H9 (cell line): ENCODE data around the gene DPP6. TPM values are rescaled to one million over a fixed set of nuclear protein-coding genes. Genes with fewer than 3 reads are reported as not detected.

Experiments used
- DNase-seq: peaks from one replicate; pipeline ENCODE4 v3.0.0-alpha.2; 2017
- H2AFZ ChIP-seq: one replicate; pipeline ENCODE4 v1.6.1; 2013; ENCODE audit warnings: mild to moderate bottlenecking, low read length, control low read depth, moderate library complexity
- H2AK5ac ChIP-seq: 2 replicates; pipeline ENCODE4 v1.6.1; 2013; ENCODE audit warnings: low read length, control low read depth, mixed read lengths; ENCODE audit not compliant: insufficient read length
- H2BK120ac ChIP-seq: one replicate; pipeline ENCODE4 v1.6.1; 2013; ENCODE audit warnings: low read depth, mild to moderate bottlenecking, low read length, control low read depth, inconsistent platforms; ENCODE audit not compliant: poor library complexity, severe bottlenecking
- H2BK12ac ChIP-seq: 2 replicates; pipeline ENCODE4 v1.6.1; 2013; ENCODE audit warnings: low read length, control low read depth, mixed read lengths, low read depth; ENCODE audit not compliant: insufficient read length
- H2BK15ac ChIP-seq: 2 replicates; pipeline ENCODE4 v1.6.1; 2013; ENCODE audit warnings: low read depth, low read length, control low read depth
- H2BK20ac ChIP-seq: one replicate; pipeline ENCODE4 v1.6.1; 2013; ENCODE audit warnings: low read depth, mild to moderate bottlenecking, low read length, control low read depth, inconsistent platforms; ENCODE audit not compliant: poor library complexity, severe bottlenecking
- H2BK5ac ChIP-seq: 2 replicates; pipeline ENCODE4 v1.6.1; 2013; ENCODE audit warnings: low read length, control low read depth, mixed read lengths; ENCODE audit not compliant: insufficient read length
- H3K14ac ChIP-seq: 2 replicates; pipeline ENCODE4 v1.6.1; 2013; ENCODE audit warnings: low read length, control low read depth; ENCODE audit not compliant: insufficient read depth
- H3K18ac ChIP-seq: 2 replicates; pipeline ENCODE4 v1.6.1; 2013; ENCODE audit warnings: low read depth, mild to moderate bottlenecking, mixed read lengths, low read length, control low read depth; ENCODE audit not compliant: insufficient read length
- H3K23ac ChIP-seq: 2 replicates; pipeline ENCODE4 v1.6.1; 2013; ENCODE audit warnings: low read length, control low read depth, mixed read lengths, low read depth; ENCODE audit not compliant: insufficient read length
- H3K23me2 ChIP-seq: 2 replicates; pipeline ENCODE4 v1.6.1; 2013; ENCODE audit warnings: low read depth, mild to moderate bottlenecking, mixed read lengths, low read length, control low read depth; ENCODE audit not compliant: insufficient read length, poor library complexity, severe bottlenecking
- H3K27ac ChIP-seq: 2 replicates; pipeline ENCODE4 v1.5.1; 2013; ENCODE audit warnings: low read length, control low read depth, mixed read lengths, low read depth; ENCODE audit not compliant: insufficient read length
- H3K27me3 ChIP-seq: 2 replicates; pipeline ENCODE4 v1.6.1; 2013; ENCODE audit warnings: low read length, control low read depth, inconsistent platforms; ENCODE audit not compliant: insufficient read depth
- H3K4ac ChIP-seq: 2 replicates; pipeline ENCODE4 v1.6.1; 2013; ENCODE audit warnings: low read depth, mild to moderate bottlenecking, control low read depth, inconsistent platforms, low read length, moderate library complexity
- H3K4me1 ChIP-seq: 2 replicates; pipeline ENCODE4 v1.6.1; 2013; ENCODE audit warnings: low read length, control low read depth, inconsistent platforms; ENCODE audit not compliant: insufficient read depth
- H3K4me2 ChIP-seq: 2 replicates; pipeline ENCODE4 v1.6.1; 2013; ENCODE audit warnings: low read length, control low read depth, mixed read lengths; ENCODE audit not compliant: insufficient read length, insufficient read depth
- H3K56ac ChIP-seq: 2 replicates; pipeline ENCODE4 v1.6.1; 2013; ENCODE audit warnings: low read depth, mild to moderate bottlenecking, mixed read lengths, low read length, control low read depth; ENCODE audit not compliant: insufficient read length
- H3K79me1 ChIP-seq: 2 replicates; pipeline ENCODE4 v1.6.1; 2013; ENCODE audit warnings: low read depth, mild to moderate bottlenecking, moderate library complexity, low read length, control low read depth, inconsistent platforms; ENCODE audit not compliant: insufficient read depth, poor library complexity, severe bottlenecking
- H3K79me2 ChIP-seq: 2 replicates; pipeline ENCODE4 v1.6.1; 2013; ENCODE audit warnings: low read length, control low read depth, inconsistent platforms; ENCODE audit not compliant: insufficient read depth
- H3K9ac ChIP-seq: 2 replicates; pipeline ENCODE4 v1.6.1; 2013; ENCODE audit warnings: low read length, control low read depth, mixed read lengths; ENCODE audit not compliant: insufficient read length; ENCODE audit errors: extremely low read depth
- H3K9me3 ChIP-seq: one replicate; pipeline ENCODE4 v1.6.1; 2013; ENCODE audit warnings: low read depth, low read length, inconsistent platforms; ENCODE audit not compliant: control insufficient read depth
- H3T11ph ChIP-seq: one replicate; pipeline ENCODE4 v1.6.1; 2013; ENCODE audit warnings: mild to moderate bottlenecking, low read length, control low read depth, inconsistent platforms
- H4K20me1 ChIP-seq: one replicate; pipeline ENCODE4 v1.6.1; 2013; ENCODE audit not compliant: control insufficient read depth, insufficient read length, insufficient read depth
- H4K5ac ChIP-seq: 2 replicates; pipeline ENCODE4 v1.6.1; 2013; ENCODE audit warnings: low read depth, mild to moderate bottlenecking, mixed read lengths, low read length, control low read depth; ENCODE audit not compliant: insufficient read length
- H4K8ac ChIP-seq: replicated peaks from 2 replicates; pipeline ENCODE4 v1.6.1; 2013; ENCODE audit warnings: low read length, control low read depth, mixed read lengths, low read depth; ENCODE audit not compliant: insufficient read length
- H4K91ac ChIP-seq: 2 replicates; pipeline ENCODE4 v1.6.1; 2013; ENCODE audit warnings: low read depth, mild to moderate bottlenecking, moderate library complexity, mixed read lengths, low read length, control low read depth; ENCODE audit not compliant: insufficient read length
- H3K27ac Mint-ChIP-seq, 3 experiments: 2 replicates in 2 of 3; 3 replicates in 1 of 3; pipeline ENCODE4 v1.8.0; 2020 to 2021; ENCODE audit warnings: mixed read lengths in 3 of 3, mild to moderate bottlenecking in 1 of 3, moderate library complexity in 1 of 3
- H3K27me3 Mint-ChIP-seq: 2 replicates; pipeline ENCODE4 v1.8.0; 2021; ENCODE audit warnings: low read depth, mild to moderate bottlenecking, moderate library complexity, mixed read lengths
- H3K36me3 Mint-ChIP-seq, 3 experiments: 2 replicates in 2 of 3; 3 replicates in 1 of 3; pipeline ENCODE4 v1.8.0; 2020 to 2021; ENCODE audit warnings: low read depth in 3 of 3, mixed read lengths in 3 of 3; ENCODE audit not compliant: insufficient read depth in 1 of 3
- H3K4me1 Mint-ChIP-seq, 2 experiments: 2 replicates each; pipeline ENCODE4 v1.8.0; 2020; ENCODE audit warnings: mixed read lengths in 2 of 2
- H3K4me3 Mint-ChIP-seq, 2 experiments: 2 replicates in 1 of 2; 3 replicates in 1 of 2; pipeline ENCODE4 v1.8.0; 2020 to 2021; ENCODE audit warnings: mild to moderate bottlenecking in 2 of 2, mixed read lengths in 2 of 2, moderate library complexity in 1 of 2
- H3K9me3 Mint-ChIP-seq, 2 experiments: 2 replicates in 1 of 2; 3 replicates in 1 of 2; pipeline ENCODE4 v1.8.0; 2020; ENCODE audit warnings: mild to moderate bottlenecking in 2 of 2, mixed read lengths in 2 of 2, moderate library complexity in 1 of 2
- CTCF ChIP-seq: fragments of 200-600 bp; sonication (generic); conservative IDR thresholded peaks from 3 replicates; pipeline ENCODE4 v1.8.0; 2021; ENCODE audit warnings: antibody characterized with exemption, mild to moderate bottlenecking
- WGBS: extraction: QIAGEN DNeasy Blood & Tissue Kit; methylation state at CpG from one replicate; pipeline ENCODE4 v1.1.7; 2013; ENCODE audit warnings: missing lambda C conversion rate, low lambda C conversion rate, mixed read lengths; ENCODE audit not compliant: insufficient read length; ENCODE audit errors: extremely low coverage; 5-methylcytosine and 5-hydroxymethylcytosine counted together
- total RNA-seq: library from RNA; stranded (reverse); gene quantifications from 2 replicates; pipeline ENCODE4 v1.2.1, GENCODE V29; 2021

The DPP6 gene
- total RNA-seq, 1 experiment from 2014 or later: 4.5 TPM

GRCh38 chr7:154343778-154344412 is 291.7 kb downstream of the DPP6 start:
- no peaks in the 10 kb centered on the region for H3K27me3 ChIP-seq
- Mint-ChIP-seq H3K9me3 (no peaks in the 10 kb centered on the region), H3K4me1 (peaks cover 6% of the 10 kb centered on the region in 2 experiments), H3K36me3 (no peaks in the 10 kb centered on the region), H3K4me3 (no peak overlapping the region), H3K27ac (no peak overlapping the region), H3K27me3 (no peaks in the 10 kb centered on the region)
- no peak overlapping the region for H3K27ac ChIP-seq
- H4K8ac ChIP-seq: no peak overlapping the region
- no peak overlapping the region for H3T11ph ChIP-seq
- H3K18ac ChIP-seq: no peak overlapping the region
- no peak overlapping the region for H2BK120ac ChIP-seq
- H3K9ac ChIP-seq: no peak overlapping the region
- no peak for TF ChIP-seq CTCF
- no peak overlapping the region for H2AFZ ChIP-seq
- no peak overlapping the region for H2BK12ac ChIP-seq
- no peaks in the 10 kb centered on the region; the same call in 1 of the 2 replicates for H3K4me1 ChIP-seq
- no peaks in the 10 kb centered on the region for H3K79me1 ChIP-seq
- H4K20me1 ChIP-seq: no peaks in the 10 kb centered on the region
- H2BK15ac ChIP-seq: no peak overlapping the region
- H3K9me3 ChIP-seq: no peaks in the 10 kb centered on the region
- H3K14ac ChIP-seq: no peak overlapping the region
- no peak overlapping the region for H4K91ac ChIP-seq
- no peak overlapping the region for H3K56ac ChIP-seq
- no peak overlapping the region for H4K5ac ChIP-seq
- no peak for DNase-seq
- H2BK20ac ChIP-seq: no peak overlapping the region
- no peak overlapping the region for H3K4me2 ChIP-seq
- H3K4ac ChIP-seq: no peak overlapping the region
- no peak overlapping the region for H3K23ac ChIP-seq
- no CpG with 5 or more reads among the region's 14 CpGs for WGBS
- H2AK5ac ChIP-seq: no peak overlapping the region
- H2BK5ac ChIP-seq: no peak overlapping the region
- H3K23me2 ChIP-seq: no peaks in the 10 kb centered on the region
- no peaks in the 10 kb centered on the region for H3K79me2 ChIP-seq
